GM19351 (cell line): ENCODE data around the gene CDC16.
"Not testable (repeated sequence)": the region's sequence is repeated elsewhere in the genome, so short reads cannot be mapped to it uniquely, and the experiment has no call there.

Experiments used
- ATAC-seq: cut with Tn5 transposase; IDR thresholded peaks from one replicate; pipeline ENCODE4 v1.9.1; 2021; ENCODE audit warnings: mild to moderate bottlenecking, moderate library complexity; ENCODE audit not compliant: unreplicated experiment

Gene CDC16

DNA sequence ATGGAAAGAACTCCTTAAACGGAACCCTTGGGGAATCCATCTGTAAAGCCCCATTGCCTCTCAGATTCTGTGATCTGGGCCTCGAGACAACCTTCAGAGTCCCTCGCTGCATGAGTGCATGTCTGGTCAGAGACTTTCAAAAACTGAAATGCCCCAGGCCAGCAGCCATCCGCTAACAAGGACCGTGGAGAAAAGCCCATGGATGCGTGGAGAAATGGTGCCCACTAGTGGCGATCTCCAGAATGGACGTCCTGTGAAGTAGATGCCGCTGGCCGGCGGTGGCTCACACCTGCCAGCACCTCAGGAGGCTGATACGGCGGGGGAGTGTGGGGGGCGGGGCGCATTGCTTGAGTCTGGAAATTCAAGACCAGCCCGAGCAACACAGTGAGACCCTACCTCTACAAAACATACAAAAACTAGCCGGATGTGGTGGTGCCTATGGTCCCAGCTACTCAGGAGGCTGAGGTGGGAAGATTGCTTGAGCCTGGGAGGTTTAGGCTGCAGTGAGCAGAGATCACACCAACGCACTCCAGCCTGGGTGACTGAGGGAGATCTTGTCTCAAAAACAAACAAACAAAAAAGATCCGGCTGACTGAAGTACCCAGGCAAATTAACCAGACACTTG lies 7.9 kb upstream of the CDC16 start:
- peak; percentile 81 for ATAC-seq

DNA sequence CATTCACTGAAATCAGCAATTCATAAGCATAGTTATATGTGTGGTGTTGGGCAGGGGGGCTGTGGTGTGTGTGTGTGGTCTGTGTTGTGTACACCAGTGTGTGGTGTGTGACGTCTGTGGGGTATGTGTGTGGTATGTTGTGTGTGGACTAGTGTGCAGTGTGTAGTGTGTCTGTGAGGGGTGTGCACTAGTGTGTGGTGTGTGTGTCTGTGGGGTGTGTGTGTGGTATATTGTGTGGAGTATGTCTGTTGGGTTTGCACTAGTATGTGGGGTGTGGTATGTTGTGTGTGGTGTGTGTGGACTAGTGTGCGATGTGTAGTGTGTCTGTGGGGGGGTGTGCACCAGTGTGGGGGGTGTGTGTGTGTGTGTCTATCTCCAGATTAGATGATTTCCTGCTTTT lies 7.2 kb upstream of the CDC16 start:
- no peak for ATAC-seq

DNA sequence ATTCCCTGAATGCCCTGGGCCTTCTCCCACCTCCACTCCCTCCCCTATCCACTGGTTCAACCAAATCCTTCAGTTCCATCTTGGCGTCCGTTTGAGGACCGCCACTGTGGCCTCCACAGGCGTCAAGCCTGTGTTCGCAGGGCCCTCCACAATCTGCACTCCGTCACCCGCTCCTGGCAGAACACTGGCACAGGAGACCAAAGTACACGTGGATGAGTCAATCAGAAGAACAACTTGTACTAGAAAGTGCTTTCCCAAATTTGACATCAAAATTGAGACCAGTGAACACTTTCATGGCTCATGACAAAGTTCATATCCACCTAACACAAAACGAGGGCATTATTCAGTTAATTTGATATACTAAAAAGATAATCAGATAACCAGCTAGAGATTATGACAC lies 6.5 kb upstream of the CDC16 start:
- ATAC-seq = no peak

DNA sequence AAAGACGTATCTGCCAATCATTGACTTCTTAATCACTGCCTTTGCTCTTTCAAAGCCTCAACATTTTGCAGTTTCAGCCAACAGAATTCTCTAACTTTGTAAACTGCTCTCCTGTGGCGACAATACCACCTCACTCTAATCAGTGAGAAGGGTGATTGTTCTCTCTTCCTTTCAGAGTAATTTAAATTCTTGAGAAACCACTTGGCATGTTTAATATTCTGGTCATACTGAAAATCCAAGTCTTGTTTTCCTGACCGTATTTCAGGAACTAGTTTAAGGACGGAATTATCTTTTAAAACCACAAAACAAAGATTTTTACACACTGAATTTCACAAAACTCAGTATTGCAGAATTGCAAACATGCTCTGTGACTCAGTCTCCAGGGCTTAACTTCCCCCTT lies 5.2 kb upstream of the CDC16 start:
- ATAC-seq = no peak

DNA sequence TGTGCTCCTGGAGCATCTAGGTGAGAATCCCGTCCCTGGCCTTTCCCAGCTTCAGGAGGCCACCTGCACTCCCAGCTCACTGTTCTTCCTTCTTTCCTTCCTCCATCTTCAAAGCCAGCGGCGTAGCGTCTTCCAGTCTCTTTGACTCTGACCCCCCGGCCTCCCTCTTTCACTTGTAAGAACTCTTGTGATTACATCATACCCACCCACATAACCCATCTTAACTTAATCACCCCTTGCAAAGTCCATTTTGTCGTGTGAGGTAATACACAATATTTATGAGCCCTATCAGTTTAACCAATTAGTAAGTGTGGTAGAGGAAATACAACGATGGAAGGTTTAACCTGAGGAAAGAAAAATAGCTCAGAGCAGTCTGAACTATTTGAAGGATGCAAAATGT lies 4.6 kb upstream of the CDC16 start:
- no peak for ATAC-seq

DNA sequence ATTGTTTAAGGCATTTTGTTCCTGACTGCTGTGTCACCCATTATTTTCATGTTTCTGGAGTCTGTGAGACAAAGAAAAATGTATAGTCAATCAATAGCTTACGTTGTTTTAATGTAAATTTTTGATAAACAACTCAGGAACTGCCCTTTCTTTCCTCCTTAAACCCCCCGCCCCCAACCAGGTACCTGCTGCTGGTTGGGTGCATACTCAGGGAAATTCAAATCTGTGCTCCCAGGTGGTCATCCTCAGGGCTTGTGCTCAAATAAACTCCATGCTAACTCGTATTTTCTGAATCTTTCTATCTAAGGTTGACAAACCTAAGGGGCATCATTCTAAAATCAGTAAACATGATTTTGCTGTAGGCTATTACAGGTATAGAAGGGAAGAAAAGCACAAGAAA lies 4.1 kb upstream of the CDC16 start:
- no peak for ATAC-seq

DNA sequence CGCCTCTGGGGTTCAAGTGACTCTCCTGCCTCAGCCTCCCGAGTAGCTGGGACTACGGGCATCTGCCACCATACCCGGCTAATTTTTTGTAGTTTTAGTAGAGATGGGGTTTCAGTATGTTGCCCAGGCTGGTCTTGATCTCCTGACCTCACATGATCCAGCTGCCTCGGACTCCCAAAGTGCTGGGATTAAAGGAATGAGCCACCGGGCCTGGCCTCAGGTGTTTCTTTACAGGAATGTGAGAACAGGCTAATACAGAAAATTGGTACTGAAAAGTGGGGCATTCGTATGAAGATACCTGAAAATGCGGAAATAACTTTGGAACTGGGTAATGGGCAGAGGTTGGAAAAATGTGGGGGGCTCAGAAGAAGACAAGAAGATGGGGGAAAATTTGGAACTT lies 2.8 kb upstream of the CDC16 start:
- ATAC-seq = no peak

DNA sequence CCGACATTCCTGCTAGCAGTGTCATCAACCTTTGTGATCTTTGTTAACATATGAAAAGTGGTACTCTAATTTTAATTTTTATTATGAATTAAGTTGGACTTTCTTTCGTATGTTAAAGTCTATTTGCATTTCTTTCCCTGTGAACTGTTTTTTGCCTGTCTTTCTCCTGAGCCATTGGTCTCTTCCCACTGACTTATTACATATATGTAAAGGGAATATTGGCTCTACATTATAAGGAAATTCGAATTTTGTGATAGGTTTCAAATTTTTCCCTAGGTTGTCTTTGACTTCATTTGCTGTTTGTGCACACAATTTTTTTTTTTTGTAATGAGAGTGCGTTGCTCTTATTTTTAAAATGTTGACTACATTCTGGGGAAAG lies 442 bp upstream of the CDC16 start:
- ATAC-seq = no peak

DNA sequence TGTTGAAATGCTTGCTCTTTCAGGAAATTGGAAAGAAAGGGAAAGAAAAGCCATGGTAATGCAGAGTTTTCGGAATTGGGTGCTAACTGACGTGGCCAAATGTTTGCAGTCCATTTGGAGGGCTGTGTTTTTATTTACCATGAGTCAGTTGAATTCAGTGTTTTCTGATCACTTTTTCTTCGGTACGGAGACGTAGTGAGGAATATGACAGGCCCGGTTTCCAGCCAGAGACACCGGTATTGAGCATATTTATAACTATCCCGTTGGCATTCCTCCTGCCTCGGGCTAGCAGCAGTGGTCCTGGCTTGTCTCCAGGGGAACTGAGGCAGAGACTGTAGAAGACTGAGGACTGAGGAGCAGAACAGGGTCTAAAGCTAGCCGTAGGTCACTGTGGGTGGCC lies 1.0 kb downstream of the CDC16 start:
- no peak for ATAC-seq

DNA sequence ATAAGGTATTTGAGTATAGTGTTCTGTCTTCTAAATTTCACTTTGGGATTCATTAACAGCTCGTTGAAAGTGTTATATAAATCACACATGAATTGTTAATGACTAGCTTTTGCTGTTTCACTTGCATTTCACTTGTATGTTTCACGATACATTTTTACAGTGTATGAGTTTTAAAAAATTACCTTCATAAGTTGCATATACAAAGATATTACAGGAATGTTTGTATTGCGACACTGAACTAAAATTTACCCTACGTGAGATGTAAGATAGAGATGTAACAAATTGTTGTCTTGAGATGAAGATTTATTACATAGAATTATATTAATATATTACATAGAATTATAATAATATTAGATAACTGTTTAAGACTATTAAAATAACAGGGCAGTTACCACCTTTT lies 1.5 kb downstream of the CDC16 start:
- ATAC-seq = no peak

DNA sequence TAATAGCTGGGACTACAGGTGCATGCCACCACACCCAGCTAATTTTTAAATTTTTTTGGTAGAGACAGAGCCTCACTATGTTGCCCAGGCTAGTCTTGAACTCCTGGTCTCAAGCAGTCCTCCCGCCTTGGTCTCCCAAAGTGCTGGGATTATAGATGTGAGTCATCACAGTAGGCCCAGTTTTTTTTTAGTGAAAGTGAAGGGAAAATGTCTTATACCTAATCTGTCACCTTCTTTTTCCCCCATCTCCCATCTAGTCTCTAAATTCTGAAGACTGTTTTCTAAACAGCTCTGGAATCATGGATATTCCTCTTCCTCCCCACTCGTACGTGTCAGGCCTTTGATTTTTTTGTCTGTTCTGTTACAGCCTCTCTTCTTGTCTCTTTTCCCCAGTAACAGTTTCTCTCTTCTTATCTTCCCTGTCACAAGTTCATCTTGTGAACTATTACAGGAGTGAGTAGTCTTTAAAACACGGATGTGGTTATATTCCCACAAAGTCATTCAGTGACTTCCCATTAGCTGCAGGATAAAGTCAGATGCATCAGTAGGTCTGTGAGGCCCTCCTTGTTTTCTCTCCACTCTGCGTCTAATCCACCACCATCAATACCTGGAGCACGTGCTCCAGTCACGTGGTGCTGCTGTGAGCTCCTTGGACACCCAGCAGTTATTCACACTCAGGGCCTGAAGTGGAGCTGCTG lies 2.9 kb downstream of the CDC16 start:
- ATAC-seq = no peak

DNA sequence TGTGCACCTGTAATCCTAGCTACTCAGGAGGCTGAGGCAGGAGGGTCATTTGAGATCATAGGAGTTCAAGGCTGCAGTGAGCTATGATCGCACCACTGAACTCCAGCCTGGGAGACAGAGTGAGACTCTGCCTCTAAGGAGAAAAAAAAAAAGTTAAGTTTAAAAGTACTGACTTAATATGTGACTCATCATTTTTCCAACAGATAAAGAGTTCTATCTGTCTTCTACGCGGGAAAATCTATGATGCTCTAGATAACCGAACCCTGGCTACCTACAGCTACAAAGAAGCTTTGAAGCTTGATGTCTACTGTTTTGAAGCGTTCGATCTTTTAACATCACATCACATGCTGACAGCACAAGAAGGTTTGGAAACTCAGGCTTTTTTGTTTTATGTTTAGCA lies 7.2 kb downstream of the CDC16 start:
- no peak for ATAC-seq

DNA sequence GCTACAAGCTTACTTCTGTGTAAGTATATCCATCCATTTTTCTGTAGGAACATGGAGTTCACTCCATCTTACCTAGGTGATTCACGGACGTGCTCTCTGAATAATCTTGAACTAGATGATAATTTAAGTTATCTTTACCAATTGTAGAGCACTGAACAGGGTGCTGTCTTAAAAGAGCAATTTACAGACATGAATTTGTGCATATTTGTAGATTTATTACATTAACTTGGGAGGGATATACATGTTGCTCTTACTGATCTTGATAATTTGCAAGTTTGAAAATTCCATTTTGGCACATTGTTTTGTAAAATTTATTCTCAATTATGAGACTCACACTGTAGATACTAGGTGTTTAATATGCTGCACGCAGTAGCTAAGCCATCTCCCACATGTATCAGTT lies 9.3 kb downstream of the CDC16 start:
- no peak for ATAC-seq

DNA sequence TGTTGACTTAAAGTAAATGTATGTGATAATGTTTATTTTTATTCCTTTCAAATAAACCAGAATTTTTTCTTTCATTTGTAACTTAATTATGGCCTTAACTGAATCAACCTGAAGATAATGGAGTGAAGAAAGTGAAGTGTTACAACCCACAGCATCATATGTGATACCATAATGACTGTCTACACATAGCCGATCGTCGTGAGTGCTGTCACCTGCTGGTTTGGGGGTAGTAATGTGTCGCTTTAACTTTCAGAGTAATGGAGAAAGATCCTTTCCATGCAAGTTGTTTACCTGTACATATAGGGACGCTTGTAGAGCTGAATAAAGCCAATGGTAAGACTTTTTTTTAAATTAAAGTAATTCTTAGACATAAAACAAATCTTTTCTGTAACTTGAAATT lies 9.9 kb downstream of the CDC16 start:
- no peak for ATAC-seq

DNA sequence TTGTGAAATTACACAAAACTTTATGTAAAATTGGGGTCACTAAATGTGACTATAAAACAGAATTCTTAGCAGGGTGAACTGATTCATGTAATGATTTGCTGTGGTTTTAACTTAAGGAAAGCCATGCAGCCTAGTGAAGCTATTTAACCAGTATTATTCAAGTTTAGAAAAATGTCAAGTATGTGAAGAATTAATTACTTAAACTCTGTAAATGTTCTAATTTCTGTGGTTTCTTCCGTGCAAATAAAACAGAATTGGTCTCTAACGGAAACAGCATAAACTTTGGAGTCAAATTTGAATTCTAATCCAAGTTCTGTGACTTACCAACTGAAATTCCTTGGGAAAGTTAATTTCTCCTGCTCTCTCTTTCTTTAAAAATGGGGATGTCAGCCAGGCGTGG lies 13.3 kb downstream of the CDC16 start:
- no peak for ATAC-seq

DNA sequence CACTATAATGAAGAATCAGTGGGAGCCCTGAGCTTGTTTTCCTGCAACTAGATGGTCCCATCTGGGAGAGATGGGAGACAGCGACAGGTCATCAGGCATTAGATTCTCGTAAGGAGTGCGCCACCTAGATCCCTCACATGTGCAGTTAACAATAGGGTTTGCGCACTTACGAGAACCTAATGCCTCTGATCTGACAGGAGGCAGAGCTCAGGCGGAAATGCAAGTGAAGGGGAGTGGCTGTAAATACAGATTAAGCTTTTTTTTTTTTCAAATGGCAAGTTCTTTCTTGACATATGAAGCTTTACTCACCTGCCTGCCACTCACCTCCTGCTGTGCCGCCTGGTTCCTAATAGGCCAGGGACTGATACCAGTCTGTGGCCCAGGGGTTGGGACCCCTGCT lies 14.4 kb downstream of the CDC16 start:
- ATAC-seq = no peak

DNA sequence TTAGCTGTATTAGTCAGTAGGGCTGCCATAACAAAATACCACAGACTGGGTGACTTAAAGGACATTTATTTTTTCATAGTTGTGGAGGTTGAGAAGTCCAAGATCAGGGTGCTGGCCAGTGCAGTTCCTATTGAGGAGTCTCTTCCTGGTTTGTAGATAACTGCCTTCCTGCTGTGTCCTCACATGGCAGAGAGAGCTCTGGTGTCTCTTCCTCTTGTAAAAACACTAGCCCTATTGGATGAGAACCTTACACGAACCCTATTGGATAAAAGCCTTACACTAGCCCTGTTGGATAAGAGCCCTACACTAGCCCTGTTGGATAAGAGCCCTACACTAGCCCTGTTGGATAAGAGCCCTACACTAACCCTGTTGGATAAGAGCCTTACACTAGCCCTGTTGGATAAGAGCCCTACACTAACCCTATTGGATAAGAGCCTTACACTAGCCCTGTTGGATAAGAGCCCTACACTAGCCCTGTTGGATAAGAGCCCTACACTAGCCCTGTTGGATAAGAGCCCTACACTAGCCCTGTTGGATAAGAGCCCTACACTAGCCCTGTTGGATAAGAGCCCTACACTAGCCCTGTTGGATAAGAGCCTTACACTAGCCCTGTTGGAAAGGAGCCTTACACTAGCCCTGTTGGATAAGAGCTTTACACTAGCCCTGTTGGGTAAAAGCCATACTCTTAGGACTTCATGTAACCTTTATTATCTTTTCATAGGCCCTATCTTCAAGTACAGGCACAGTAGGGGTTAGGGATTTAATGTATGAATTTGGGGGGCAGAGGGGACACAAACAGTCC lies 17.1 kb downstream of the CDC16 start:
- ATAC-seq = not testable (repeated sequence)

DNA sequence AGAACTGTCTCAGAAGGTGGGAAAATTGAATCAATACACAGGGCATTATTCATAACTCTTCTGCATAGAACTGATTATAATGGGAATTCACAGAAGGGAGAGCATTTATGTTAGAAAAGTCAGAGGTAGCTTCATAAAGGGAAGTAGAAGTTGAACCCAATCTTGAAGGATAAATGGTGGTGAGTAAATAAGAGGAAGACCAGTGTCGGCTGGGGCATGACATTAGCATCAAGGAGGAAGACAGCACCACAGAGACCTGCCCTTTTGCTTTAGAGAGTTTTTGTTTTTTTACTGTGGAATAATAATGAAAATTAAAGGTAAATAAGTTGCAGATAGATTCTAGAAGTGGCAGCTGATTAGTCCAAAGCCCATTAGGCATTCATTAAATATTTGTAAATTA lies 21.9 kb downstream of the CDC16 start:
- no peak for ATAC-seq

DNA sequence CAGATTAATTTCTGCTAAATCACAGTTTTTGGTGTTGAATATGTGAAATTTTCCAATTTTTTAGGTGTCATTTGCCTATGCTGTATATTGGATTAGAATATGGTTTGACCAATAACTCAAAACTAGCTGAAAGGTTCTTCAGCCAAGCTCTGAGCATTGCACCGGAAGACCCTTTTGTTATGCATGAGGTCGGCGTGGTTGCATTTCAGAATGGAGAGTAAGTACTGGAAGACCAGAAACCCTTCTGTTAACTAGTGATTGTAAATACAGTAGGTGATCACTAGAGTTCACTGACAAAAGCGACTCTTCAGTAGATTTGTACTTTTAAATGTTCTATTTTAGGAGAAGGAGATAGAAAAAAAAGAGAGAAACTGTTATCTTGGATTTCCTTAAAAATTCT lies 22.3 kb downstream of the CDC16 start:
- no peak for ATAC-seq

DNA sequence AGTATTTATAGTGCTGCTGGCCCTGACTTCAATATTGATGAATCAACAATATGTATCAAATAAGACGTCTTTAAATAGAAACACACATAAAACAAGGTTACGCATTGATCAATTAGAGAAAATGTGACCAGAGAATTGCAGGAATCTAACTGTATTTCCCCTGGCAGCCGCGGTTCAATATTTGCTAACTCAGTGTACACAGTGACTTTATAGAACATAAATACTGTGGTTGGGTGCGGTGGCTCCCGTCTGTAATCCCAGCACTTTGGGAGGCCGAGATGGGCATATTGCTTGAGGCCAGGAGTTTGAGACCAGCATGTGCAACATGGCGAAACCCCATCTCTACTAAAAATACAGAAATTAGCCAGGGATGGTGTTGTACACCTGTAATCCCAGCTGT lies 23.9 kb downstream of the CDC16 start:
- ATAC-seq = no peak

DNA sequence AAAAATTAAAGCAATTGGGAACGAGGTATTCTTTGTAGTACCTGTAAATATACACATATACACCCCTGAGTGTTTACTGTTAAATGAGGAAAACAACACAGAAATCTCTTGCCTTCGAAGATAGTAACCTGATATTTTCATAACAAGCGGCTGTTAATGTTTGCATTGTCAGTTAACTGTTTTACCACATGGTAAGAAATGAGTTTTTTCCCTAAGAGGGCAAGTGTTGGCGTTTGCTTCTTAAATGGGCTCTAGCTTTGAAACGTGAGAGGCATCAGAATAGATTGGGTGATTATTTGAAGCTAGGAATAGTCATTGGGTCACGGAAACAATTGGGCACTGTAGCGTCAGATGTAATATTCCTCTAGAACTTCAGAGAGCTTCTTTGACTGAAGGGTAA lies 24.7 kb downstream of the CDC16 start:
- no peak for ATAC-seq

DNA sequence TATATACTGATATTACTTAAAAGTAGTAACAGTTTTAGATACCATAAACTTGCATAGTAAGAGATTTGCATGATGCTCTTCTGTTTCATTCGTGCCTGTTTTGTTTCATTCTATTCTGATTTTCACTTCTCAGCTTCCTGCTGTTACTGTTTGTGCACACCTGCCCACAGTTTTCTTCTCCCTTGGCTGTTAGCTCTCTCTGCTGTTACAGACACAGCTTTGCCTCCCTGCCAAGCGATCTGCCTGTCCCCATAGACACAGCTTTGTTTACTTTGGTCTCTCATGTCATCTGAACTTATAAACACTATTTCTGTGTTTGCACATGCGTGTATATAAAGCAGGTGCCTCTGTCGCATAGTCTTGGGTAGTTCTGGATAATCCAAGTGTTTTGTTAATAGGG lies 25.3 kb downstream of the CDC16 start:
- ATAC-seq = peak; percentile 58
